Left ventricle myocardium inferior (tissue), 1 donor: ENCODE results near the gene LITAF. TPM values are rescaled to one million over a fixed set of nuclear protein-coding genes. Genes with fewer than 3 reads are reported as not detected.
A peak's percentile ranks its signal among the peaks of the same experiment; 100 is the strongest.

Experiments
- DNase-seq: peaks from one replicate; pipeline ENCODE4 v3.0.0-alpha.2; 2020
- H3K27ac ChIP-seq: fragments of 200-600 bp; replicated peaks from 2 replicates; pipeline ENCODE4 v1.8.0; 2021
- H3K27me3 ChIP-seq: fragments of 200-600 bp; 2 replicates; pipeline ENCODE4 v1.8.0; 2021; ENCODE audit warnings: low read depth
- H3K36me3 ChIP-seq: fragments of 200-600 bp; 2 replicates; pipeline ENCODE4 v1.8.0; 2021
- H3K4me1 ChIP-seq: fragments of 200-600 bp; 2 replicates; pipeline ENCODE4 v1.8.0; 2021
- H3K4me3 ChIP-seq: fragments of 200-600 bp; 2 replicates; pipeline ENCODE4 v1.8.0; 2021; ENCODE audit warnings: mild to moderate bottlenecking, moderate library complexity
- H3K9me3 ChIP-seq: fragments of 200-600 bp; replicated peaks from 2 replicates; pipeline ENCODE4 v1.8.0; 2021
- CTCF ChIP-seq: fragments of 200-600 bp; IDR thresholded peaks from 2 replicates; pipeline ENCODE4 v1.8.0; 2021; ENCODE audit warnings: antibody characterized with exemption, mild to moderate bottlenecking, borderline replicate concordance
- intact Hi-C: fragments of 100-400 bp; cut with micrococcal nuclease; formaldehyde crosslinking; loops from one replicate; pipeline ENCODE4 v1.11.0; 2022
- total RNA-seq: library from RNA; stranded (reverse); fragmentation: NEBNext Ultra II Directional; extraction: Animal tissue kit (Norgen Biotek cat#: 25700); gene quantifications from one replicate; pipeline ENCODE4 v1.2.1, GENCODE V29; 2021
- donor health status: DM: no; HTN: yes; CAD: no; lungs with severe emphysema.

Gene LITAF
- total RNA-seq, 1 donor from 2014 or later, result 55.6 TPM

GRCh38 chr16:11550791-11551498, 35.8 kb downstream of the LITAF start:
- intact Hi-C loops, result no loop called here
- H3K4me1 ChIP-seq, result peaks cover 45% of the 10 kb centered on the region
- peak overlapping the region; percentile 60 for H3K27ac ChIP-seq
- H3K9me3 ChIP-seq, result peaks cover 10% of the 10 kb centered on the region
- H3K27me3 ChIP-seq, result no peaks in the 10 kb centered on the region
- H3K36me3 ChIP-seq, result peaks cover 74% of the 10 kb centered on the region
- no peak for DNase-seq
- TF ChIP-seq CTCF, result no peak
- H3K4me3 ChIP-seq, result no peak overlapping the region

- Histone ChIP-seq H3K27me3 (no peaks in the 10 kb centered on the region), H3K27ac (peak overlapping the region; percentile 4), H3K4me1 (peaks cover 15% of the 10 kb centered on the region), H3K9me3 (peaks cover 7% of the 10 kb centered on the region), H3K4me3 (no peak overlapping the region), H3K36me3 (peaks cover 48% of the 10 kb centered on the region)
- intact Hi-C loops, result no loop called here
- DNase-seq, result no peak
- TF ChIP-seq CTCF, result no peak
These were observed 39.4 kb downstream of the LITAF start for GRCh38 chr16:11547118-11547916.

- Histone ChIP-seq H3K36me3 (peaks cover 41% of the 10 kb centered on the region), H3K27me3 (no peaks in the 10 kb centered on the region), H3K4me1 (peaks cover 10% of the 10 kb centered on the region), H3K9me3 (peaks cover 7% of the 10 kb centered on the region), H3K27ac (peak overlapping the region; percentile 4), H3K4me3 (no peak overlapping the region)
- DNase-seq, result no peak
- intact Hi-C loops, result no loop called here
- TF ChIP-seq CTCF, result no peak
These were observed 40.1 kb downstream of the LITAF start for GRCh38 chr16:11546608-11547061.

- Histone ChIP-seq H3K27ac (no peak overlapping the region), H3K36me3 (peaks cover 15% of the 10 kb centered on the region), H3K4me3 (no peak overlapping the region), H3K27me3 (no peaks in the 10 kb centered on the region), H3K4me1 (no peaks in the 10 kb centered on the region), H3K9me3 (no peaks in the 10 kb centered on the region)
- DNase-seq, result no peak
- intact Hi-C loops, result no loop called here
- TF ChIP-seq CTCF, result no peak
These were observed 42.9 kb downstream of the LITAF start for GRCh38 chr16:11543661-11544393.

GRCh38 chr16:11542069-11542744, 44.5 kb downstream of the LITAF start:
- Histone ChIP-seq H3K36me3 (peaks cover 2% of the 10 kb centered on the region), H3K27ac (no peak overlapping the region), H3K9me3 (no peaks in the 10 kb centered on the region), H3K4me1 (no peaks in the 10 kb centered on the region), H3K4me3 (no peak overlapping the region), H3K27me3 (no peaks in the 10 kb centered on the region)
- DNase-seq, result no peak
- intact Hi-C loops, result no loop called here
- no peak for TF ChIP-seq CTCF
